Mesenchymal stem cell (in vitro differentiated cells and primary cell): ENCODE results near the gene NUP43.
"Not testable (repeated sequence)": the region's sequence is repeated elsewhere in the genome, so short reads cannot be mapped to it uniquely, and the experiment has no call there.

Experiments used
- DNase-seq: peaks from one replicate; pipeline ENCODE4 v3.0.0-alpha.2; 2013
- H2AFZ ChIP-seq: one replicate; pipeline ENCODE4 v1.6.1; 2013; ENCODE audit warnings: low read depth, mild to moderate bottlenecking, control low read depth, inconsistent platforms, low read length, moderate library complexity
- H2AK5ac ChIP-seq: 2 replicates; pipeline ENCODE4 v1.6.1; 2013; ENCODE audit warnings: low read length, moderate library complexity, mild to moderate bottlenecking, inconsistent platforms; ENCODE audit not compliant: severe bottlenecking
- H2BK120ac ChIP-seq: one replicate; pipeline ENCODE4 v1.6.1; 2013; ENCODE audit warnings: low read depth, mild to moderate bottlenecking, inconsistent platforms, low read length, moderate library complexity
- H2BK12ac ChIP-seq, 2 experiments: one replicate each; pipeline ENCODE4 v1.6.1; 2013; ENCODE audit warnings: inconsistent platforms in 2 of 2, low read length in 2 of 2, mild to moderate bottlenecking in 2 of 2, moderate library complexity in 2 of 2, control low read depth in 1 of 2
- H2BK15ac ChIP-seq: one replicate; pipeline ENCODE4 v1.6.1; 2013; ENCODE audit warnings: mild to moderate bottlenecking, low read depth, inconsistent platforms; ENCODE audit not compliant: poor library complexity, severe bottlenecking
- H2BK5ac ChIP-seq: 2 replicates; pipeline ENCODE4 v1.6.1; 2013; ENCODE audit warnings: low read depth, mild to moderate bottlenecking, low read length, control low read depth, inconsistent platforms; ENCODE audit not compliant: poor library complexity, severe bottlenecking
- H3K14ac ChIP-seq, 2 experiments: one replicate each; pipeline ENCODE4 v1.6.1; 2013; ENCODE audit warnings: inconsistent platforms in 2 of 2, low read length in 2 of 2, control low read depth in 1 of 2, mild to moderate bottlenecking in 1 of 2, moderate library complexity in 1 of 2
- H3K18ac ChIP-seq, 2 experiments: one replicate each; pipeline ENCODE4 v1.6.1; 2013; ENCODE audit warnings: inconsistent platforms in 2 of 2, low read length in 2 of 2, control low read depth in 1 of 2, low read depth in 1 of 2, mild to moderate bottlenecking in 1 of 2
- H3K23ac ChIP-seq, 2 experiments: one replicate each; pipeline ENCODE4 v1.6.1; 2013; ENCODE audit warnings: inconsistent platforms in 2 of 2, low read length in 2 of 2, mild to moderate bottlenecking in 2 of 2, moderate library complexity in 2 of 2, control low read depth in 1 of 2
- H3K27ac ChIP-seq: 2 replicates; pipeline ENCODE4 v1.5.1; 2013; ENCODE audit warnings: mild to moderate bottlenecking, moderate library complexity, low read length, control low read depth, inconsistent platforms; ENCODE audit not compliant: poor library complexity, severe bottlenecking
- H3K27me3 ChIP-seq, 2 experiments: 2 replicates each; pipeline versions ENCODE4 v1.6.1 to v1.7.0; 2013; ENCODE audit warnings: low read length in 2 of 2, mild to moderate bottlenecking in 2 of 2, moderate library complexity in 2 of 2, control low read depth in 1 of 2, inconsistent platforms in 1 of 2; ENCODE audit not compliant: control insufficient read depth in 1 of 2, insufficient read depth in 1 of 2
- H3K36me3 ChIP-seq, 2 experiments: 2 replicates each; pipeline versions ENCODE4 v1.6.1 to v1.7.0; 2013; ENCODE audit warnings: low read length in 2 of 2, control low read depth in 1 of 2, inconsistent platforms in 1 of 2, low read depth in 1 of 2, mild to moderate bottlenecking in 1 of 2; ENCODE audit not compliant: insufficient read depth in 2 of 2, control insufficient read depth in 1 of 2
- H3K4ac ChIP-seq, 2 experiments: one replicate each; pipeline ENCODE4 v1.6.1; 2013; ENCODE audit warnings: inconsistent platforms in 2 of 2, low read length in 2 of 2, mild to moderate bottlenecking in 2 of 2, moderate library complexity in 2 of 2, control low read depth in 1 of 2, low read depth in 1 of 2
- H3K4me1 ChIP-seq: 2 replicates; pipeline ENCODE4 v1.6.1; 2013; ENCODE audit warnings: low read depth, low read length, control low read depth; ENCODE audit not compliant: control insufficient read depth, insufficient read depth
- H3K4me2 ChIP-seq: 2 replicates; pipeline ENCODE4 v1.6.1; 2013; ENCODE audit warnings: low read length, mild to moderate bottlenecking, inconsistent platforms; ENCODE audit not compliant: poor library complexity, severe bottlenecking
- H3K4me3 ChIP-seq, 2 experiments: 2 replicates each; pipeline versions ENCODE4 v1.5.1 to v1.7.0; 2013; ENCODE audit warnings: low read length in 2 of 2, mild to moderate bottlenecking in 2 of 2, control low read depth in 1 of 2, low read depth in 1 of 2; ENCODE audit not compliant: insufficient read depth in 1 of 2
- H3K79me1 ChIP-seq: replicated peaks from 2 replicates; pipeline ENCODE4 v1.6.1; 2013; ENCODE audit warnings: mild to moderate bottlenecking, control low read depth, low read length, inconsistent platforms; ENCODE audit not compliant: poor library complexity, severe bottlenecking
- H3K9ac ChIP-seq: 2 replicates; pipeline ENCODE4 v1.7.0; 2013; ENCODE audit warnings: mild to moderate bottlenecking, low read length, moderate library complexity
- H3K9me3 ChIP-seq: 2 replicates; pipeline ENCODE4 v1.7.0; 2013; ENCODE audit warnings: mild to moderate bottlenecking, low read length; ENCODE audit not compliant: control insufficient read depth
- H4K8ac ChIP-seq: one replicate; pipeline ENCODE4 v1.6.1; 2013; ENCODE audit warnings: inconsistent platforms, mild to moderate bottlenecking, low read length, moderate library complexity
- H4K91ac ChIP-seq: one replicate; pipeline ENCODE4 v1.6.1; 2013; ENCODE audit warnings: mild to moderate bottlenecking, low read length, inconsistent platforms
- WGBS: methylation state at CpG from one replicate; pipeline ENCODE4 v1.1.7; 2013; ENCODE audit warnings: mixed read lengths; 5-methylcytosine and 5-hydroxymethylcytosine counted together

Gene NUP43

DNA sequence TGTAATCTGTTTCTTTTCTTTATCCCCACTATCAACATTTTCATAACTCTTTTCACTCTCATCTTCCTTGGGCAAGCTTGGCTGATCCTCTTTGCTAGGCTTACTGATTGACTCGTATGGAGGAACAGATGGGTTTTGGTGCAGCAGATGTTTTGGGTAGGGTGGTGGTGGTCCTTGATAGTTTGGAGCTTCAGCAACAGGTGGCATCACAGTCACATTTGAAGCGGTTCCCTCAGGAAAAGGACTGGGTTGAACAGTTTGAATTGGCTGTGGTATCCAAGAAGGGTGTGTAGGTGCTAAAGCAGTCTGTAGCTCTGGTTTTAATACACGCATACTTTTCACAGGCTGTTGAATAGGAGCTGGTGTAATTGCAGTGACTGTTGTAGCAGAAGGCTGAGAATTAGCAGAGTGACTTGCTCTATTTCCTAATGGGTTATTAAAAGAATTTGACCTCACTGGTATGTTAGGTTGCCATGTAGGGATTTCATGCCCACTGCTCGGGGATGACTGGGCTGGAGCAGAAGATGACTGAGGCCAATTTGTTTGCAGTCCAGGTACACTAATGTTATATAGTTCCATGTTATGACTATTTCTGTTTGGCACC, 63.0 kb downstream of the NUP43 start:
- H3K4me1 ChIP-seq: peaks cover 2% of the 10 kb centered on the region
- no peak overlapping the region for H3K9ac ChIP-seq
- H3K4me3 ChIP-seq: no peak overlapping the region
- H2AFZ ChIP-seq: no peak overlapping the region
- H2BK5ac ChIP-seq: no peak overlapping the region
- H2BK15ac ChIP-seq: no peak overlapping the region
- no peak overlapping the region for H3K14ac ChIP-seq
- H3K18ac ChIP-seq: no peak overlapping the region
- peaks cover 17% of the 10 kb centered on the region for H3K79me1 ChIP-seq
- peaks cover 17 to 50% of the 10 kb centered on the region in 2 experiments for H3K36me3 ChIP-seq
- H3K27ac ChIP-seq: peak overlapping the region; percentile 18
- H2BK12ac ChIP-seq: no peak overlapping the region
- H3K27me3 ChIP-seq: no peaks in the 10 kb centered on the region
- H2BK120ac ChIP-seq: no peak overlapping the region
- no peak overlapping the region for H3K4me2 ChIP-seq
- WGBS: 96% methylated on average over 4 of the region's 4 CpGs
- H3K23ac ChIP-seq: no peak overlapping the region
- no peak overlapping the region for H3K4ac ChIP-seq
- H4K91ac ChIP-seq: no peak overlapping the region
- H4K8ac ChIP-seq: no peak overlapping the region
- peak overlapping the region; percentile 17 for H2AK5ac ChIP-seq
- H3K9me3 ChIP-seq: no peaks in the 10 kb centered on the region
- no peak for DNase-seq

DNA sequence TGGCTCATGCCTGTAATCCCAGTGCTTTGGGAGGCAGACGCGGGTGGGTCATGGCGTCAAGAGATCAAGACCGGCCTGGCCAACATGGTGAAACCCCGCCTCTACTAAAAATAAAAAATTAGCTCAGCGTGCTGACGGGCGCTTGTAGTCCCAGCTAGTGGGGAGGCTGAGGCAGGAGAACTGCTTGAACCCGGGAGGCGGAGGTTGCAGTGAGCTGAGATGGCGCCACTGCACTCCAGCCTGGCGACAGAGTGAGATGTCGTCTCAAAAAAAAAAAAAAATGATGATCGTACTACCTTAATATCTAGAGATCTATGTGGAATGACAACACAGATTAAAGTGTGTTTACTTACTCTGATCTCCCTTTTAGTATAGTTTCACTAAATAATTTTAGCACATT, 64.5 kb downstream of the NUP43 start:
- H2BK12ac ChIP-seq, DNase-seq, H3K4me1 ChIP-seq, H2AK5ac ChIP-seq, H3K27me3 ChIP-seq, H4K91ac ChIP-seq, H3K4me2 ChIP-seq, H2BK120ac ChIP-seq, H2BK5ac ChIP-seq, H3K18ac ChIP-seq, H3K23ac ChIP-seq, H2AFZ ChIP-seq, H3K4ac ChIP-seq, H3K9ac ChIP-seq, H3K14ac ChIP-seq, H3K9me3 ChIP-seq, H3K4me3 ChIP-seq, H3K27ac ChIP-seq, H4K8ac ChIP-seq, H2BK15ac ChIP-seq: not testable (repeated sequence)
- peaks cover 18% of the 10 kb centered on the region for H3K79me1 ChIP-seq
- over 99% methylated on average over 10 of the region's 14 CpGs for WGBS
- H3K36me3 ChIP-seq: peaks cover 20 to 58% of the 10 kb centered on the region in 2 experiments

DNA sequence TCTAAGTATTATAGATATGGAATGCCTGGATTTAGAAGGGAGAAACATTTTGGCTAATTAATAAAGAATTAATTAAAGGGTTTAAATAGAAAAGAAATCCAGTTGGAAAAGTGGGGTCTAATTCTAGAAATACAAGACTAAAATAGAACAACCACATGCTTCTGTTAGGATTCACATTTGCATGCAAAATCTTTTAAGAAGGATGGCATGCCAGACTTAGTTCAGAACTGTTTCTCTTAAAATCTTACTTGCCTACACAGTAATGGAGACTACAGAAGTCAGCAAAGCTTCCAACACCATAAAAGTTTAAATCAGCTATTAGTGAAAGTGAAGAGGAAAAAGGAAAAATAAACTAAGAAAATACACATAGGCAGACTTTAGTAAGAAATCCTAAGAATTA, 65.1 kb downstream of the NUP43 start:
- H3K14ac ChIP-seq: no peak overlapping the region
- H2BK12ac ChIP-seq: no peak overlapping the region
- H3K9ac ChIP-seq: no peak overlapping the region
- H2AK5ac ChIP-seq: no peak overlapping the region
- H3K9me3 ChIP-seq: no peaks in the 10 kb centered on the region
- no peak overlapping the region for H4K91ac ChIP-seq
- H3K18ac ChIP-seq: no peak overlapping the region
- no peak overlapping the region for H3K4me2 ChIP-seq
- H3K23ac ChIP-seq: no peak overlapping the region
- H3K27ac ChIP-seq: no peak overlapping the region
- no peak overlapping the region for H2BK15ac ChIP-seq
- H2BK120ac ChIP-seq: no peak overlapping the region
- no peak overlapping the region for H3K4me3 ChIP-seq
- H3K36me3 ChIP-seq: peaks cover 22 to 64% of the 10 kb centered on the region in 2 experiments
- no peak overlapping the region for H2BK5ac ChIP-seq
- peaks cover 18% of the 10 kb centered on the region for H3K79me1 ChIP-seq
- H2AFZ ChIP-seq: no peak overlapping the region
- H3K27me3 ChIP-seq: no peaks in the 10 kb centered on the region
- DNase-seq: no peak
- H3K4ac ChIP-seq: no peak overlapping the region
- H4K8ac ChIP-seq: no peak overlapping the region
- H3K4me1 ChIP-seq: peaks cover 2% of the 10 kb centered on the region

DNA sequence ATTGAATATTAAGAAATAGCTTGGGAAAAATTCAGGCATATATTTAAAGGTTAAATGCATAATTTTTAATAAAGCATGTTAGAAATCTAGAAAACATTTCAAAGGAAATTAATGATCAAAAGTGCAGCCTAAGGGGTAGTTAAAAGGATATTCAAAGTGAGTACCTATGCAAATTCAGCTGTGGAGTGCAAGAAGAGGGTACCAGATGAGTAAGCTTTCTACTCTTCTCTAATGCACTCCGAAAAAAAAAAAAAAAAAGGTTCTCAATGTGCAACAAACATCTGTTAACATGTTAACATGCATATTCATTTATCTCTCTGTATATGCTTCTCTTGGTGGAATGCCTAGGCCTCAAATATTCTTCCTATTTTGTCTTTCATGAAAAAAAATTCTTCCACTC, 65.8 kb downstream of the NUP43 start:
- Histone ChIP-seq H3K18ac (no peak overlapping the region), H3K27me3 (no peaks in the 10 kb centered on the region), H2BK15ac (no peak overlapping the region), H3K27ac (no peak overlapping the region), H3K4me3 (no peak overlapping the region), H2BK5ac (no peak overlapping the region), H2AK5ac (no peak overlapping the region), H3K9me3 (no peaks in the 10 kb centered on the region), H3K9ac (no peak overlapping the region), H4K91ac (no peak overlapping the region), H3K14ac (no peak overlapping the region), H4K8ac (no peak overlapping the region), H2BK12ac (no peak overlapping the region), H2AFZ (no peak overlapping the region), H3K23ac (no peak overlapping the region), H3K4me2 (no peak overlapping the region), H2BK120ac (no peak overlapping the region), H3K4me1 (peaks cover 2% of the 10 kb centered on the region), H3K4ac (no peak overlapping the region), H3K36me3 (peaks cover 27 to 67% of the 10 kb centered on the region in 2 experiments), H3K79me1 (peaks cover 18% of the 10 kb centered on the region)
- no peak for DNase-seq
- 100% methylated on average over 1 of the region's 1 CpG for WGBS
